Measurements from ENCODE around the gene EEF1A2.
"Not testable (repeated sequence)": the region's sequence is repeated elsewhere in the genome, so short reads cannot be mapped to it uniquely, and the experiment has no call there.

EEF1A2 gene

GRCh38 chr20:63519668-63520503 is 21.0 kb upstream of the EEF1A2 start:
- DNase-seq = peak; percentile 65

- DNase-seq = no peak
These were observed 20.2 kb upstream of the EEF1A2 start for GRCh38 chr20:63518946-63519667.

GRCh38 chr20:63518351-63518861 is 19.5 kb upstream of the EEF1A2 start:
- DNase-seq = no peak

- no peak for DNase-seq
These were observed 18.8 kb upstream of the EEF1A2 start for GRCh38 chr20:63517376-63518309.

GRCh38 chr20:63514520-63514919 is 15.6 kb upstream of the EEF1A2 start:
- not testable (repeated sequence) for DNase-seq

- DNase-seq = no peak
These were observed 14.3 kb upstream of the EEF1A2 start for GRCh38 chr20:63513207-63513606.

- DNase-seq = no peak
These were observed 10.2 kb upstream of the EEF1A2 start for GRCh38 chr20:63509088-63509564.

GRCh38 chr20:63508072-63508768 is 9.3 kb upstream of the EEF1A2 start:
- DNase-seq = no peak

GRCh38 chr20:63507083-63507743 is 8.3 kb upstream of the EEF1A2 start:
- no peak for DNase-seq

GRCh38 chr20:63505723-63506122 is 6.8 kb upstream of the EEF1A2 start:
- DNase-seq = no peak

- DNase-seq = no peak
These were observed 6.4 kb upstream of the EEF1A2 start for GRCh38 chr20:63505281-63505680.

GRCh38 chr20:63504642-63505041 is 5.8 kb upstream of the EEF1A2 start:
- no peak for DNase-seq

GRCh38 chr20:63503524-63503923 is 4.6 kb upstream of the EEF1A2 start:
- DNase-seq = no peak

GRCh38 chr20:63502671-63503172 is 3.8 kb upstream of the EEF1A2 start:
- no peak for DNase-seq

GRCh38 chr20:63501818-63502670 is 3.2 kb upstream of the EEF1A2 start:
- DNase-seq = no peak

- DNase-seq = no peak
These were observed 2.3 kb upstream of the EEF1A2 start for GRCh38 chr20:63500902-63501817.

- no peak for DNase-seq
These were observed 1.4 kb upstream of the EEF1A2 start for GRCh38 chr20:63500151-63500901.

- no peak for DNase-seq
These were observed 571 bp upstream of the EEF1A2 start for GRCh38 chr20:63499338-63499969.
